GM21717 (cell line): Measurements from ENCODE around the gene SH3BGRL3.
"Not testable (repeated sequence)": the region's sequence is repeated elsewhere in the genome, so short reads cannot be mapped to it uniquely, and the experiment has no call there.

ENCODE experiments used
- ATAC-seq: cut with Tn5 transposase; IDR thresholded peaks from one replicate; pipeline ENCODE4 v1.9.1; 2021; ENCODE audit warnings: mild to moderate bottlenecking, moderate library complexity; ENCODE audit not compliant: unreplicated experiment

Gene SH3BGRL3

DNA sequence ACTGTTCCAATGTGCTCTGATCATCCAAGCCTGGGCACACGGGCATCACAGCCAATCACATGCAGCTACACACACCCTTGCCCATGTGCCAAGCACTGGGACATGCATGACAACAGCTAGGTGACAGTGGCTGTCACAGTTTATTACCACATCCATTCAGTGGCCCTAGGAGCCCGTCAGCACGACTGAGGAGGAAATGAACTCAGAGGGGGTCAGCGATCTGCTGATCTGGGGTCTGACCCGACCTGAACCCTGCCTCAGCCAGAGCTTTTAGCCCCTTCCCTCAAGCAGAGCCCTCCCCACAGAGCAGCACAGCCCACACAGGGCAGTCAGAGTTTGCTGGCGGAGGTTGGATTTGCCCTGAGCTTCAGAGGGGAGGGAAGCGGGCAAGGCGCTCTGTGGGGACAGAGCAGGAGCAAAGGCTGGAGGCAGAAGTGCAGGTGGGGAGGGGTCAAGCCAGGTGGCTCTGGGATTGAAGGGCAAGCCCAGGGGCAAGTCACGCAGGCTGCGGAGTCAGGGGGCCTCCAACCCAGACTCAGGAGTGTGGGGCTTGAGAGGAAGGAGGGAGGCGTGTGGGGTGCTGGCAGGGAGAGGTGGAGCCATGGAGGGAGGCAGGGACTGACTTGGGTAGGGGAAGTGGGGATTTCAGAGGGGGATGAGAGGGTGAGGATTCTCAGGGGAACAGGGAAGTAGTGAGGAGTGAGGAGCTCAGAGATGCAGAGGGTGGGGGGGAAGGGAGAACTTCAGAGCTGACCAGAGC is 10.4 kb downstream of the SH3BGRL3 start:
- no peak for ATAC-seq

DNA sequence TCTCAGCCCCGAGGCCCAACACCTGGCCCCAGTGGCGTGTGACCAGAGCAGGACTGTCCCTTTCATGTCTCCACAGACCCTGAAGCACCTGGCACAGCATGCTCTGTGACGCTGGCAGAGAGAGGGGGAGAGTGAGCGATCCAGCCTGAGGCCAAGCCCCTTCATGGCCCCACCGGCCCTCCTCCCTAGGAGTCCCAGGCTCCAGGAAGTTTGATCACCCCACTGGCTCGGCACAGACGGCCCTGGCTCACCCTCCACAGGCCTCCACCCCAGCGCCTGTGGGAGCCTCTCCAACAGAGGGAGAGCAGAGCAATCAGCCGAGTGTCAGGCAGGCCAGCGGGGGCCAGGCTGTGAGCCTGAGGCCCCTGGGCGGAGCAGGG is 11.0 kb downstream of the SH3BGRL3 start:
- ATAC-seq, result no peak

DNA sequence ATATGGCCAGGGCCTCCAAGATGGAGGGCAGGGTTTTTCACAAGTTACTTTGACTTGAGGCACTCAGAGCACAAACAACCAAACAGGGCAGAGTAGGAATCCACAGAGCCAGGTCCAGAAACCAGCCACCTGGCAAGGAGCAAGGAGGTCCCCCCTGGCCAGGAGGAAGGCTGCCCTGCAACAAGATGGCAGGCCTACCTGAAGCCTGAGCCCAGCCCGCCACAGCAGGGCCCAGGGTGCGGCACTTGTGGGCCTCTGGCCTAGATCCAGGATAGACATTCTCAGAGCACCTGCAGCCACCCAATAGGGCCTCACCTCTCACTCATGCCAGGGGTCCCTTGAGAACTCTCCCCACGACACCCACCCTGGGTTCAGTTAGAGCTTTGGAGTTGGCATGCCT is 11.5 kb downstream of the SH3BGRL3 start:
- ATAC-seq, result no peak

DNA sequence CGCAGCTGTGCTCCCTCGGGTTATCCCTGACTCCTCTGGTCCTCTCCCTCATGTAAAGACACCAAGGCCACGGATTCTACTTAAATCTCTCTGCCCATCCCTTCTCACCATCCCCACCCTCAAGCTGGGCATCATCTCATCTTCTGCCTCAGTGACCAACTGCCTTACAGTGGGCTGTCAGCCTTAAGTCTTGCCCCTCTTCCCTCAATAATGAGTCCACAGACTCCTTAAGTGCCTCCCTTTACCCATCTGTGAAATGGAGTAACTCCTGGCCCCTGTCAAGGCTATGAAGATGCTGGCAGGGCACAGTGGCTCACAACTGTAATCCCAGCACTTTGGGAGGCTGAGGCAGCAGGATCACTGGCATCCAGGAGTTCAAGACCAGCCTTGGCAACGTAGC is 12.1 kb downstream of the SH3BGRL3 start:
- ATAC-seq, result no peak

DNA sequence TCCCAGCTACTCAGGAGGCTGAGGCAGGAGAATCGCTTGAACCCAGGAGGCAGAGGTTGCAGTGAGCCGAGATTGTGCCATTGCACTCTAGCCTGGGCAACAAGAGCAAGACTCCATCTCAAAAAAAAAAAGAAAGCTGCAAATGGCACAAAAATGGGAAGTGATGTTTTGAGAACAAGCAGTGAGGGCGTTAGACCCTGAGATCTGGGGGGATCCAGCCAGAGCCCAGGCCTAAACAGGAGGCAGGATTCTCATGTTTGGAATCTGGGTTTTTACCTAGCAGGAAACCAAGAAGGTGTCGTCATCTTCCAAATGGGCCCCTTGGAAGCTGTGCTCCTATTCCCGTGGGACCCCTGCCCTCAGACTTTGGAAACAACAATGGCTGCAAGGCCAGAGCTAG is 12.8 kb downstream of the SH3BGRL3 start:
- not testable (repeated sequence) for ATAC-seq

DNA sequence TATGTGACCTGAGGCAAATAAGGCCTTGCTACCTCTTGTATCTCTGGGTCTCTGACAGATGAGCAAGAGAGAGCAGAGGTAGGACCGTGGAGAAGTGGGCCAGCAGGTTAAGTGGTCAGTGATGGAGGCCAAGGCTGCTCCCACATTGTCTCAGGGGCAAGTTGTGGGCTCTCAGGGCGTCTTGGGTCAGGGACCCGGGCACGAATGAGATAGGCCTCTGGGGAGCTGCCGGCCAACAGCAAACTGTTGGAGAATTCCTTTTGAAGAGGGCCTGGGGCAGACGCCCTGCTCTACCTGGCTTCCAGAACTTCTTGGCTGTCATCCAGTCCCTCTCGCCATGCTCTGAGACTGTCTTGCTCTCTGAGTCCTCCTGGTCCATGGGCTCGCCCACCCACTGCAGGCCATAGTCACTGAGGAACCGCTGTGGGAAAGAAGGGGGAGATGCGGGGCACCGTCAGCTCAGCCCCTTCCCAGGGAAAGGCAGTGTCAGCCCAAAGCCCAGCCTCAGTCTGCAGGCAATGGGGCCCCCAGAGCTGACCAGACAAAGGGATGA is 14.1 kb downstream of the SH3BGRL3 start:
- ATAC-seq, result no peak

DNA sequence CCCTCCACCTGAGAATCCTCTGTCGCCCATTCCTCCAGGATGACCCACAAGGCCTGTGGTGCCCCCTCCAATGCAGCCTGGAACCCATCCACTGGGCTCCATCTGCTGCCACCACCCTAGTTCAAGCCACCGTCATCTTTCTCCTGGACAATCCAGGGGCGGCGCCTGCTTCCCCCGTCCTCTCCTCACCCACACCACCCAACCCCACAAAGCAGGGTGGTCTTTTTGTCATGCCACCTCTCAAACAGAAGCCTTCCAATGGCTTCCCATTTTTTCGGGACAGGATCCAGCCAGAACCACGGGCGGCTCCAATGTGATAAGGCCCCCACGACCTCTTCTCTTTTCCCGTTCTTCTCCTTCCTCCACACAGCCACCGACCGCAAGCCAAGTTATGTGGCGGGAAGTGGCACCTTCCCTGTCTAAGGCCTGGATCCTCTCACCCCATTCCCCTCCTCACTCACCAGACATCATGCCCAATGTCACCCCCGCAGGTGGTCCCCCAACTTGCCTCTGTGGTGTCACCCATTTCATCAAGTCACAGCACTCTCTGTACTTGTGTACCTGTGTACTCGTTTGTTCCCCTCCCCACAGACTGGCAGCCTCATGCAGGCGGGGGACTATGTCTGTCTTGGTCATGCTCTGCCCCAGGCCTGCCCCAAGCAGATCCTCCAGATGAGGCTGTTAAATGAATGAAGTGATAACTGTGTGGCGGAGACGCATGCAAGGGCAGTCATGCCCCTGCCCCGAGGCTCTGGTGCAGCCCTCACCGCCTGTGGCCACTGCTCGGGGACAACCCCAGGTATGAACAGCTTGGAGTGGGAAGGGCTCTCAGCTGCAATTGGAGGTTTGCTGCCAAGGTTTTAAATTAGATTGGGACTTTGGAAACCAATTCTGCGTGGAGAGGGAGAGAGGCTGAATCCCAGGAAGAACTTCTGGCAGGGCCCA is 15.6 kb downstream of the SH3BGRL3 start:
- no peak for ATAC-seq

DNA sequence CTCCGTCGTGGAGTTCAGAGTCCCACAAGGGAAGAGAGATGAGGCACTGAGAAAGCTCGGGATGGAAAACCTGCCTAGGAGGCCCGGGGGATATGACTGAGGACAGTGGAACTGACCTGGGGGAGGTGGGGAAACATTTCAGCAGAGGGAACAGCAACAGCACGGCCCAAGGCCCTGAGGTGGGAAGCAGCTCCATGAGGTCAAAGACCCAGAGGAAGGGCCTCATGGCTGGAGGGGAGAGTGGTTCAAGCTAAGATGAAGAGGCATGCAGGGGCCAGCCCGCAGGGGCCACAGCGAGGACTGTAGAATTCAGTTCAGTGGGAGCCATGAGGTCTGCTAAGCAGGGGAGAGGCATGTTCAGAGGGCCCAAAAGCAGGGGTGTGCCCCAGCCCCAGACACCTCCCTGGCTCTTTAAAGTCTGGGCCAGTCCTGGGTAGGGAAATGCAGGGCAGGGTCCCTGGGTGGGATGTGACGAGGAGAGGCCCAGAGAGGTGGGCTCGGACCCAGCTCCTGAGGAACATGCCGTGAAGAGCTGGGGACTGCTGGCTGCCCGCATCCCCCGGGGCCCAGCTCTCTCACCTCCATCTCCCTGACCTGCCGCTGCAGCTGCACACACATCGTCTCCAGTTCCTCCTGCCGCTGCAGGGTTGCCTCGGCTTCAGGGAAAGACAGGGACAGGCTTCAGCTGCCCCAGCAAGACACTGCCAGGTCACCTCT is 16.6 kb downstream of the SH3BGRL3 start:
- no peak for ATAC-seq

DNA sequence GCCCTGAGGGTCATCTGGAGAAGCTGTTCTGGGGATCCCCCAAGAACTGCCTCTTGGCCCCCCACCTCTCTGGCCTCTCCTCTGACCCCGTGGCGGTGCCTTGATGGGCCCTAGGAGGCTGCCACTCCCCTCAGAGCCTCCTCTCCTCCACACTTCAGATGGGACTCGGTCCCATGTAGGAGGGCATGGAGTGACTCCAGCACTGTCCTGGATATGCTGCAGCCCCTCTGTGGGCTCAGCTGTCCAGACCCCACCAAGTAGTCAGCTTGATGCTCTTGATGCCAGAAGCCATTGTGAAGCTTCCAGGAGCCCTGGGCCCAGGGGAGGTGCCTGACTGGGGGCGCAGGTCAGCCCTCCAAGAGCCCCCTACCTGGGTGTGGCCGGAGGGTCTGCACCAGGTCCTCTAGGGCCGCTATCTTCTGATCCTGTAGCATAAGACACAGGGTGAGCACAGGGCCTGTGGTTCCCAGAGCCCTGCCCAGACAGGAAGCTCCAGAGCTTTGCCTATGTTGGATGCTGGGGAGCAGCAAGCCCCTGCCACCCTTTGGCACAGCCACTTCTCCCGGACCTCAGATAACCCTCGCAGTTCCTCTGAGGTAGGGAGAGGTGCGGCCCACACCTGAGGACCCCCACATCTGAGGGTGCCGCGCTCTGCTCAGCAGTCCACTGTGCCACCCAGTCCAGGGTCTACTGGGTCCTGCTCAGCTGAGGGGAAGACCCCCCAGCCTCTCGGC is 17.3 kb downstream of the SH3BGRL3 start:
- ATAC-seq, result no peak

DNA sequence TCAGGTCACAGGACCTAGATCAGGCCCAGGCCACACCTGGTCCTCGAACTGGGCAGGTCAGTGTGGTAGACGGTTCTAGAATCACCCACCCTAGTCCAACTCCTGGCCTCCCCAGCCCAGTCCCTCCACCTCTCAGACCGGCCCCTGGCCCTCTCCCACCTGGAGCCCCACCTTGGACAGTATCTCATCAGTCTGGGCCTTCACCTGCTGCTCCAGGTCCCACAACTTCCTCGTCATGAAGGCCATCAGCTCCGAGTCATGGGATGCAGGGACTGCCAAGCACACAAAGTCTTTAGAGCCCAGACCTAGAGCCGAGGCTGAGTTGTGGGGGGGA is 17.9 kb downstream of the SH3BGRL3 start:
- no peak for ATAC-seq

DNA sequence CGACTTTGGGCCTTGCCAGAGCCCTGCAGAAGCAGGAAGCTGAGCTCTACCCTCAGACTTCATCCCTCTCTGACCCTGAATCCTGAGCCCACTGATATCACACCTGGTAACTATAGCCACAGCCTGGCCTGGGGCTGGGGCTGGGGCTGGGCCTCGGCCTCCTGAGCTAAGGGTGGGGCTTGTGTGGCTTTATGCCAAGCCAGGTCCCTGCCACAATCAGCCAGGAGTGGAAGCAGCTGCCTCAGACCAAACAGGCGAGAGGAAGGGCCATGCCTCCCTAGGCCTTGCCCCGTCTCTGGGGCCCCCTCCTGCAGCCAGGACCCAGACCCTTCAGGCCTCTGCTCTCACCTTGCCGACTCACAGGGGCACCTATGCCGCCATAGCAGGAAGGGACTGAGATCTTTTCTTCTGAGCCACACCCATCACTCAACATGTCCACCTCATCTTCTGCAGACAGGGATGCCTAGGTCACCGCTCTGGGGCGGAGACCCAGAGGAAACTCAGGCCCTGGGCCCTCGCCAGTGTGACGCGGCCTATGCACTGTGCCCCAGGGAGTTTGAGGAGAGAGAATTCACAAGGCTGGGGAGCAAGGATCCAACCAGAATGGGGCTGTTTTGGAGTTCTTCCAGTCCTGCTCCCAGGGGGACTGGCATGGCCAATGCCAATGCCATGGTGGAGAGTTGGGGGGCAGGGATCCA is 20.8 kb downstream of the SH3BGRL3 start:
- ATAC-seq, result no peak

DNA sequence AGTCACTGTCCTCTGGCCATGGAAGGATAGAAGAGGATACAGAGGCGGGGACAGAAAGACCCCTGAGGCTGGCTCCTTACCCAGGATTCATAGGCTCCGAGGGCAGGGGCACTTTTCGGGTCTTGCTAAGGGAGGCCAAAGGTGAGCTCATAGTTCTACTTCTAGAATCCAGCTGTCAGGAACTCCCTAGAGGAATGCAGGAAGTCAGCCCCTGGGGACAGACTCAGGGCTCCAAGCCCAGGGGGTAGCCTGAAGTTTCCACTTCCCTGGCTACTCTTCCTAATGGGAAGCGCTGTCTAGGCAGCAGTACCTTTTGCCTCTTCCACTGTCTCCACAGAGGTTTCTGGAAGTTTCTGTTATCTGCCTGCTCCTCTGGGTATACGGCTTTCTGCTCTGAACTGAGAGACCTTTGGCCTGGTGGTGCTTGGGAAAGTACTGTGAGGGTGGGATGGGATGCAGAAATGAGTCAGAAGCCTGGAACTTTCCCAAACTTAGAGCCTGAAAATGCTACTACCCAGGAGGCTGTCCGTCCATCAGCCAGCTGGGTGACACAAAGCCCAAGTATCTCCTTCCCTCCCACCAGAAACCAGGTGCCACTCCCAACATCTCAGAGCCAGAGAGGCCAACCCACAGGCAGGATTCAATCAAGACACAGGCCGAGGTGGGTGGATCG is 23.0 kb downstream of the SH3BGRL3 start:
- ATAC-seq, result no peak

DNA sequence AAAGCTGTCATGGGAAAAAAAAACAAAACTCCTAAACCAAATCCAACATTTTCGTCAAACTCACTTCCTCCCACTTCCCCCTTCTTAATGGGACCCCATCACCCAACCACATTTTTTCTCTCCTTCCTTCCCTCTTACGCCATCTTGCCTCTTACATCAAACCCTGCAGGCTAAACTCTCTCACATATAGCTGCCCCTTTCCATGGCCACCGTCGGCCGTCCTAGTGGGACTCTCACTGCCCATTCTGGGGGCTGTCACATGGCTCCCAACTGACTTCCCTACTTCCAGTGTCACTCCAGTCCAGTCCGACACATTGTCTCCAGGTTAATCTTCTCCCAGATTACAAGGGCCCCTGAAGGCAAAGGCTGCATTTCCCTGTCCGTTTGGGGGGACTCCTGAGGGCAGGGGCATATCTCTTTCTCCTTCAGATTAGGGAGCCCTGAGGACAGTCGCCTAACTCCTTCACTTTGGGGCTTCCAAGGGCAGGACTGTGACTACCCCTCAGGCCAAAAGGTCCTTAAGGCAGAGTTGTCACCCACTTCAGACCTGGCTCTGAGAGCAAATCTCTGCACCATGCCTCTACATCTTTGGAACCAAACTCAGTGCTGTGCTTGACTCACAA is 25.9 kb downstream of the SH3BGRL3 start:
- peak; percentile 3 for ATAC-seq

DNA sequence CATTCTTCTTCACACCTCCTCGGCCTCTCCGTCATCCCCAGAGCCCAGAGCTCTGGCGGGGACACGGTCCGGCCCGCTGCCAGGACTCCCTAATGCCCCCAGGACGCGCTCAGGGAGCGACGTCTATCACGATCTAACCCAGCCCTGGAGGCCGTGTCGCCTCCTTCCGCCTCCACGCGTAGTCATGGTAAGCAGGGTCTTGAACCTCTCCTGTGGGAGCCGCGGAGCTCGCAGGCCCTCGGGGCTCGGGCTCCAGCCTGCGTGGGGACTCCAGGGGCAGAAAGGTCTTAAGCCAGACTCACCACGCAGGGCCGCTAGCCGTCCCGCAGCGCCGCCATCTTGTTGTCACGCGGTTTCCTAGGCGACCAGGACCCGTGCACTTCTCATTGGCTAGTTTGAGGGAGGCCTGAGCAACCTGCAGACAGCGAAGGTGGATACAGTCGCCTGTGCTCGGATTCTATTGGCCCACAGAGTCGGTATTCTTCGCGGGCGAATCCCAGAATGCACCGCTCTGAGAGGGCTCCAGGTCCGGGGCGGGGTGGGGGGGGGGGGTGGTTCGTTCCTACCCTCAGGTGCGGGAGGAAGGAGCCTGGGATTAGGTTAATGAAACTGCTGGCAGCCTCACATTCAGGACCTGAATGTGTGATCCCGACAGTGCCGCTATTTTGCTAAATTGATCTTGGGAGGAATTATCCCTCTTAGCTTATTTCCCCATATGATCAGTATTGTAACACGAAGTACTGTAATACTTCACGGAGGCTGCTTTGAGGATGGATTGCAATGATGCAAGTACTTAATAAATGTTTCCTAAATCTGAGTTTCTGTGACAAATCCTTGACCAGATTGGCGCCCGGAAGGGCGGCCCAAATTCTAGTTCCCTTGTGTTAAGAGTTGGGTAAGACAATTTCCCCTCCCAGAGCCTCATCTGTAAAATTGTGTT is 26.7 kb downstream of the SH3BGRL3 start, which contains the start of gene UBXN11:
TSS of gene UBXN11 (minus strand) at position 347 of the 940 bp plus-strand sequence. CDS start 3,753 bp downstream, outside the sequence.
- ATAC-seq, result peak; percentile 95

DNA sequence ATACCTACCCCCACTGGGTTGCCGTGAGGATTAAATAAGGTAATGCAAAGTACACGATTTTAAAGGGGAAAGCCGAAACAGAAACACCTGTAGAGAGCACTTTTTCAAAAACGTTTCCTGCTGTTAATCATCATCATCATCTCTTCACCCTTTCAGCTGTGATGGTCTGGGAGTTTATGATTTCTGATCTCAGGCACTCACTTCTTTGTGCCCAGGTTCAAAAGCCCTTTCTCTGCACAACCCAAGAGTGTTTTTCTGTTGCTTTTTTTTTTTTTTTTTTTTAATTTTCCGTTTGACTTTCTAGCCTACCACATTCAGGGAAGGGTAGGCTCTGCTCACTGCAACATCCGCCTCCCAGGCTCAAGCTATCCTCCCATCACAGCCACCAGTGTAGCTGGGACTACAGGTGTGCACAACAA is 27.5 kb downstream of the SH3BGRL3 start:
- ATAC-seq, result no peak

DNA sequence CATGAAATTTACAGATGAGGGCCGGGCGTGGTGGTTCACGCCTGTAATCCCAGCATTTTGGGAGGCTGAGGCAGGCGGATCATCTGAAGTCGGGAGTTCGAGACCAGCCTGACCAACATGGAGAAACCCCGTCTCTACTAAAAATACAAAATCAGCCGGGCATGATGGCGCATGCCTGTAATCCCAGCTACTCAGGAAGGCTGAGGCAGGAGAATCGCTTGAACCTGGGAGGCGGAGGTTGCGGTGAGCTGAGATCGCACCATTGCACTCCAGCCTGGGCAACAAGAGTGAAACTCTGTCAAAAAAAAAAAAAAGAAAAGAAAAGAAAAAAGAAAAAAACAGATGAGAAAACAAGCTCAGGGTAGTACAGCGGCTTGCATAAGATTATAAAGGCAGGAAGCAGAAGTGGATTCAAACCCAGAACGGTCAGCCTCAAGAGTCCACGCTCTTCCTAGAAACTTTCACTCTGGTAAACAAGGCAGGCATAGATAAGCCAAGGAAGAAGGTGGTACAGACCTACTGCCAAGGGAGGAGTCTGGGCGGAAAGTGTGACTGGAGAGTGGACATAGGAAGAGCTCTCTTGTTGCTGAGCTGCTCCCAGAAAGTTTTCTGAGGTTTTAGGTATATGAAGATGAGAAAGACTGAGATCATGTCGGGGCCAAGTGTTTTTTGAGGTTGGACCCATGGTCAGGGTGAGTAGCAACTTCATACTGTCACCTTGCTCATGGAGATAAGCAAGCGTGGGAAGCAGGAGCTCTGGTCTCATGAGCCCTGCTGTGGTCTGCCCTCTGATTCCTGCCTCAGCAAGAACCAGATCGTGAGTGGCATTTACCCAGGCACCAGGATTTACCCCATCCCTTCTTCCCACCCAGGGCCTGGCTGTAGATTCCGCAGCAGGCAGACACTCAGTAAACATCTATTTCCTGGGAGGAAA is 28.3 kb downstream of the SH3BGRL3 start:
- ATAC-seq, result not testable (repeated sequence)

DNA sequence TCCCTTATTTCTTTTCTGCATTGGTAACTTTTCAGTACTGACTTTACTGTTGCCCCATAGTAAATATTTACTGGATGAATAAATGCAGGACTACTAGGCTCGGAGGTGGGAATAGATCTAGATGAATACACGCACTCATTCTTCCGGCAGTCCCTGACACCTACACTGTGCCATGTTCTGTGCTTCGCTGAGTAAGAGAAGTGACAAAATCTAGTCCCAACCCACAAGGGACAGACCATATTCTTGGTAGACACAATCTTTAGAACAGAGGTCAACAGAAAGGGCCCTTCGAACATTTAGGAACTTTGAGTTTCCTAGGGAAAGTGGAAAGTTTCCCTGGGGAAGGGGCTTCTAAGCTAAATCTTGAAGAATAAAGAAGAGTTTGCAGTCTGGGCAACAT is 34.6 kb downstream of the SH3BGRL3 start:
- no peak for ATAC-seq
